ENCODE results near the gene INHBB. TPM values are rescaled to one million over a fixed set of nuclear protein-coding genes. Genes with fewer than 3 reads are reported as not detected.

INHBB gene
- total RNA-seq, 4 donors from 2014 or later, result 12.3 to 27.5 (median 23.6) TPM

DNA sequence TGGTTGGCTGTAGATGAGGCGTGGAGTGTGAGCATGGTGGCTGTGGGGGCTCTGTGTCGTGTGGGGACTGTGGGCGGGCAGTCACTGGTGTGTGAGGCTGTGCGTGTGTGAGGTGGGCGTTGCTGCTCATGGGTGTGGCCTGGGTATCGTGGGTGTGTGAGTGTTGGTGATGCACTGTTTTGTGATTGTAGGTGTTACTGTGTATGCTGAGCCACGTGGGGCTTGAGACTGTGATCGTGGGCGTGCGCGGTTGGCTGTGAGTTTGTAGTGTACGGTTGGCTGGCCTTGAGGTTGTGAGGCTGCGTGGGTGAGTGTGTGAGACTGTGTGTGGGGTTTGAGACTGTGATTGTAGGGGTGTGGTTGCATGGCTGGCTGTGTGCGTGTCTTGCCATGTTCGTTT is 8.5 kb downstream of the INHBB start:
- H3K4me3 ChIP-seq (replicated peaks in 1 of 3), result no peak overlapping the region
- H3K27me3 ChIP-seq, result no peaks in the 10 kb centered on the region
- peaks cover 3 to 9% of the 10 kb centered on the region in 2 donors for H3K4me1 ChIP-seq
- no peak for TF ChIP-seq POLR2A (IDR thresholded peaks at IDR 0.05)
- no peak for TF ChIP-seq CTCF (IDR thresholded peaks at IDR 0.05)
- DNase-seq, result no peak
- intact Hi-C loops (cut with DNase I), result no loop called here
- 87 to 88% methylated on average over 15 of the region's 15 CpGs for WGBS, 2 donors
- peaks cover 3 to 10% of the 10 kb centered on the region in 2 donors for H3K36me3 ChIP-seq
- H3K27ac ChIP-seq, result no peak overlapping the region
- H3K9me3 ChIP-seq, result no peaks in the 10 kb centered on the region

DNA sequence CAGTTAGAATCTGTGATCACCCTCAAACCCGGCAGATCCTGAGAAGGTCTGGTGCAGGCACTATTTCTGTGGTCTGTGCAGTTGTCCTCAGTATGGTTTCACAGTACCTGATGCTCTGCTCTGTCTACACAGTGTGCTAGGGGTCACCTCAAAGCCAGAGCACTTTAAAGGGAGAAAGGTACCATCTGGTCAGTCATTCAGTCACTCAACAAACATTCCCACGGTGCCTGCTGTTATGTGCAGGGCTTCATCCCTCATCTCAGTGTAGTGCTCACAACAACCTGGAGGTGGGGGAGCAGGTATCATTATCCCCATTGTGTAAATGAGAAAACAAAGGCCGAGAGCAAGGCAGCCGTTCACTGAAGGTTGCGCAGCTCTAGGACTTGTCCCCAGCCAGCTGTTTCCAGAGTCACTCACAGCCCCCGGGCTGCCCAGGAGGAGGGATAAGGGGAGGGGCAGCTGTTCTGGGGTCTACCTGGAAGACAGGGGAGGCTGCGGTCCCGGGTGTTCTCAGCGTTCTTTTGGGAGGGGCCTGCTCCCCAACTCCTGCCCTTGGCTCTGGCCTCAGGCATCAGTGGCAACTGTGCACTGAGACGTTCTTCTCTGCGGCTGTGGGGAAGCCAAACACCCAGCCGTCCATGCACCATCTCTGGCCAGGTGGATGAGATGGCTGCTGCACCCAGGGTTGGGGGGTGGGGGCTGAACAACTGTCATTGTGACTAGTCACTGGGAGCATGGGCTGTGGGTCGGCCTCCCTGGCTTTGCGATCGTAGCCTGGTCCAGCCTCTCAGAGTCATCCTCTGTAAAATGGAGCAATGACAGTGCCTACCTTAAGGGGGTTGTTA is 9.2 kb downstream of the INHBB start:
- 83 to 86% methylated on average over 9 to 15 of the region's 15 CpGs for WGBS, 2 donors
- TF ChIP-seq CTCF (IDR thresholded peaks at IDR 0.05) (no peak), POLR2A (IDR thresholded peaks at IDR 0.05) (no peak)
- intact Hi-C loops (cut with DNase I), result no loop called here
- no peak for DNase-seq
- no peak overlapping the region for H3K27ac ChIP-seq
- H3K9me3 ChIP-seq, result no peaks in the 10 kb centered on the region
- H3K4me3 ChIP-seq (replicated peaks in 1 of 3), result no peak overlapping the region
- peaks cover 0 to 3% of the 10 kb centered on the region in 2 donors for H3K36me3 ChIP-seq
- H3K27me3 ChIP-seq, result no peaks in the 10 kb centered on the region
- H3K4me1 ChIP-seq, result peaks cover 3 to 9% of the 10 kb centered on the region in 2 donors

DNA sequence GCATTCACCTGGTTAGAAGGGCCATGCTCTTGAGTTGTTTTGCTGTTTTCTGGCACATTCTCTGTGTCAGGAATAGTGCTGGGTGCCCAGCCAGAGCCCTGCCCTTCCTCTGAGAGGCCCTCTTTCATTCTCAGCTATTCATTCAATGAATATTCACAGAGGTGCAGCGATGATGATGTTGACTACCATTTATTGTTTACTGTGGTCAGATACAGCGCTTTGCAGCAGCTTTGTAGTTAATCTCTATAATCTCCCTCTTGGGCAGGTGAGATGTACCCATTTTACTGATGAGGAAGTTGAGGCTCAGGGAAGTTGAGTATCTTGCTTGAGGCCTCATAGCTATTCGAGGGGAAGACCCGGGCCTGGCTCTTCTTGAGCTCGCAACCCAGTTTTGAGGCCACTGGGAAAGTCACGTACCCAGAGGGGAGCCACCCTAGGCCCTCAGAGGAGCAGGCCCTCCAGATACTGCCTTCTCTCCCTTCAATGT is 9.9 kb downstream of the INHBB start:
- no peak overlapping the region for H3K4me3 ChIP-seq (replicated peaks in 1 of 3)
- H3K36me3 ChIP-seq, result no peaks in the 10 kb centered on the region
- no peak for TF ChIP-seq POLR2A (IDR thresholded peaks at IDR 0.05)
- TF ChIP-seq CTCF (IDR thresholded peaks at IDR 0.05), result no peak
- DNase-seq, result no peak
- H3K27ac ChIP-seq, result no peak overlapping the region
- intact Hi-C loops (cut with DNase I), result no loop called here
- no peaks in the 10 kb centered on the region for H3K27me3 ChIP-seq
- WGBS, 2 donors, result 90 to 91% methylated on average over 3 to 6 of the region's 6 CpGs
- peaks cover 3 to 6% of the 10 kb centered on the region in 2 donors for H3K4me1 ChIP-seq
- H3K9me3 ChIP-seq, result no peaks in the 10 kb centered on the region

DNA sequence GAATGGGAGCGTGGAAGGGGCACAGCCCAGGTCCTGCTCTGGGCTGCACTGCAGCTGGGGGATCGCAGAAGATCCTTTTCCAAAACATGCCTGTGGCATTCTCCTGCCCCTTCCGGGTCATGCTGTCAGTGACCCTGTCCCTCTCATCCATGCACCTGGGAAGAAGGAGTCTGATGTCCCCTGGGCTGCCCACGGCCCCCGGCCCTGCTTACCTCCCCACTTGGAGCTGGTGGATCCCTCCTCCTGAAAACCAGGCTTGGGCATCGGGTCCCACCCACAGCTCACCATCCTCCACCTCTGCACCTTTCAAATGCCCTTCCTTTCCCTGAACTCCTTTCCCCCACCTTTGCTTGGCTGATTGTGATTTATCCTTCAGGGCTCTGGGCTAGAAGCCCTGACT is 11.8 kb downstream of the INHBB start:
- Histone ChIP-seq H3K4me3 (replicated peaks in 1 of 3) (no peak overlapping the region), H3K27me3 (no peaks in the 10 kb centered on the region), H3K27ac (no peak overlapping the region), H3K9me3 (no peaks in the 10 kb centered on the region), H3K4me1 (no peaks in the 10 kb centered on the region), H3K36me3 (no peaks in the 10 kb centered on the region)
- DNase-seq, result no peak
- TF ChIP-seq CTCF (IDR thresholded peaks at IDR 0.05) (no peak), POLR2A (IDR thresholded peaks at IDR 0.05) (no peak)
- 84 to 88% methylated on average over 6 of the region's 6 CpGs for WGBS, 2 donors
- intact Hi-C loops (cut with DNase I), result no loop called here

DNA sequence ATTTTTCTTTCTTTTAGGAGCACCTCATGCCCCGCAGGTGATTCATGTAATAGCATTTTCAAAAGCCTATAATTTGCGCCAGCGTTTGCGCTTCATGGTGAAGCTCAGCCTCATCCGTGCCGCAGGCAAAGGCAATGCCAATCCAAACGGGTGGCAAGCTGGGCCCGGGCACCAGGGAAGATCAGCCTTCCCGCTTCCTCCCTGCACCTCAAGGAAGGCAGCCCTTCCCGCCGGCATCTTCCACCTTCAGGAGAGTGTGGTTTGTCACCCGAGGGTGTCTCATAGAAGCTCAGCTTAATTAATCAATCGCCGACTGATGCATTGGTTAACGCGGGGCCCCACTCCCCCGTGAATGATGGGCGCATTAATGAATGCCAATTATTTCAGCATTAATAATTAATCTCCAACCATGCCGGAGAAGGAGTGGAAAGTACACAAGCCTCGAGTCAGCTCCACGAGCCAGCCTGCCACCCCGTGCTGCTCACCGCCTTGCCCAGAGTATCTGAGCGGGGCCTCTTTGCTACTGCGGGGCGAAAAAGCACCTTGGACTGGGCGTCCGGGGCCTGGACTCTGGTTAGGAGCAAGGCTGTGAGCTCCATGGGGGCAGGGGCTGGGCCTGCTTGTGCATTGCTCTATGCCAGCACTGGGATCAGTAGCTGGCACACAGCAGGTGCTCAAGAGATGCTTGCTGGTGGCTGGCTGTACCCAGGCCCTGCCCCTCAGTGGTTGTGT is 13.0 kb downstream of the INHBB start:
- no peak for DNase-seq
- Histone ChIP-seq H3K9me3 (no peaks in the 10 kb centered on the region), H3K4me1 (no peaks in the 10 kb centered on the region), H3K4me3 (replicated peaks in 1 of 3) (no peak overlapping the region), H3K36me3 (no peaks in the 10 kb centered on the region), H3K27ac (no peak overlapping the region), H3K27me3 (no peaks in the 10 kb centered on the region)
- 89 to 92% methylated on average over 28 of the region's 28 CpGs for WGBS, 2 donors
- TF ChIP-seq POLR2A (IDR thresholded peaks at IDR 0.05) (no peak), CTCF (IDR thresholded peaks at IDR 0.05) (no peak)
- intact Hi-C loops (cut with DNase I), result no loop called here

All from thyroid gland (tissue), 4 donors.